ENCODE results near the gene IL10RA.
"Not testable (repeated sequence)": the region's sequence is repeated elsewhere in the genome, so short reads cannot be mapped to it uniquely, and the experiment has no call there.

The IL10RA gene

GRCh38 chr11:117962826-117963225, 23.4 kb upstream of the IL10RA start:
- DNase-seq (ENCODE audit: low read depth): no peak

GRCh38 chr11:117966908-117967307, 19.3 kb upstream of the IL10RA start:
- DNase-seq (ENCODE audit: low read depth): no peak

GRCh38 chr11:117969160-117969991, 16.8 kb upstream of the IL10RA start:
- DNase-seq (ENCODE audit: low read depth): no peak

- no peak for DNase-seq (ENCODE audit: low read depth)
Measured at GRCh38 chr11:117970400-117971024, 15.7 kb upstream of the IL10RA start.

GRCh38 chr11:117972044-117972443, 14.2 kb upstream of the IL10RA start:
- DNase-seq (ENCODE audit: low read depth): no peak

GRCh38 chr11:117972629-117973502, 13.3 kb upstream of the IL10RA start:
- DNase-seq (ENCODE audit: low read depth): no peak

GRCh38 chr11:117973503-117973860, 12.7 kb upstream of the IL10RA start:
- DNase-seq (ENCODE audit: low read depth): no peak

GRCh38 chr11:117976445-117976844, 9.7 kb upstream of the IL10RA start:
- no peak for DNase-seq (ENCODE audit: low read depth)

- DNase-seq (ENCODE audit: low read depth): no peak
Measured at GRCh38 chr11:117977029-117977428, 9.2 kb upstream of the IL10RA start.

GRCh38 chr11:117977612-117978264, 8.5 kb upstream of the IL10RA start:
- not testable (repeated sequence) for DNase-seq (ENCODE audit: low read depth)

GRCh38 chr11:117978291-117978910, 7.8 kb upstream of the IL10RA start:
- not testable (repeated sequence) for DNase-seq (ENCODE audit: low read depth)

GRCh38 chr11:117978991-117979390, 7.2 kb upstream of the IL10RA start:
- DNase-seq (ENCODE audit: low read depth): no peak

GRCh38 chr11:117979481-117980211, 6.5 kb upstream of the IL10RA start:
- no peak for DNase-seq (ENCODE audit: low read depth)

GRCh38 chr11:117980280-117980679, 5.9 kb upstream of the IL10RA start:
- no peak for DNase-seq (ENCODE audit: low read depth)

GRCh38 chr11:117980720-117981119, 5.5 kb upstream of the IL10RA start:
- DNase-seq (ENCODE audit: low read depth): no peak

GRCh38 chr11:117983163-117983475, 3.1 kb upstream of the IL10RA start:
- no peak for DNase-seq (ENCODE audit: low read depth)

GRCh38 chr11:117984476-117984875, 1.7 kb upstream of the IL10RA start:
- no peak for DNase-seq (ENCODE audit: low read depth)

- no peak for DNase-seq (ENCODE audit: low read depth)
Measured at GRCh38 chr11:117986981-117987574, 884 bp downstream of the IL10RA start.

GRCh38 chr11:117989351-117990102, 3.3 kb downstream of the IL10RA start:
- no peak for DNase-seq (ENCODE audit: low read depth)

- no peak for DNase-seq (ENCODE audit: low read depth)
Measured at GRCh38 chr11:117992136-117992535, 5.9 kb downstream of the IL10RA start.

Data from stimulated activated CD8-positive, alpha-beta memory T cell treated with anti-CD3 and anti-CD28 coated beads, Interleukin-4, amount 100 ng/mL, for 24 hours (primary cell).